OCI-LY1 (cell line): ENCODE data around the gene SNX5.

Source experiments
- EZH2 ChIP-seq: fragments of 200-600 bp; sonication (generic), shearing (Covaris generic); IDR thresholded peaks from 2 replicates; pipeline ENCODE4 v1.8.0; 2017; ENCODE audit warnings: borderline replicate concordance, mixed run types, mild to moderate bottlenecking, antibody characterized with exemption, low read length, moderate library complexity, mixed read lengths
- TF ChIP-seq, protein P1 (sequence below): fragments of 200-600 bp; sonication (generic), shearing (Covaris generic); IDR thresholded peaks from 2 replicates; pipeline ENCODE4 v1.5.1; 2017; ENCODE audit warnings: mild to moderate bottlenecking, antibody characterized with exemption, low read length, moderate library complexity, mixed read lengths

DNA sequence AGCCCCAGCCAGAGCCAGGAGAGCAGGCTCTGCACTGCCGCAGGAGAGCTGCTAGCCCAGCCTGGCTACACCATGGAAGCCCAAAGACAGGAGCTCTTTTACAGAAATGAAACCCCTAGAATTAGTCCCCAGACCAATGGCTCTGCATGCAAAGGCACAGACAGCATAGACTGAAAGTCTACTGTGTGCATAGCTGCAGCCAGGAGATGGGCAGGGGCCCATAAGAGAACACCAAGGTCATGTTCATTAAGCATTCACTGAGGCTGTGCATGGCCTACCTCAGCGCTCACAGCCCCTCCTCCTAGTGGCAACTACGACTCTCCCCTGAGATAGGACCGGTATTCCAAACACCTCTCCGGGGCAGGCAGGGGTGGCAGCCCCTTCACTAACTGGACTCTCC is 34.9 kb downstream of the SNX5 start:
- TF ChIP-seq, protein P1, sequence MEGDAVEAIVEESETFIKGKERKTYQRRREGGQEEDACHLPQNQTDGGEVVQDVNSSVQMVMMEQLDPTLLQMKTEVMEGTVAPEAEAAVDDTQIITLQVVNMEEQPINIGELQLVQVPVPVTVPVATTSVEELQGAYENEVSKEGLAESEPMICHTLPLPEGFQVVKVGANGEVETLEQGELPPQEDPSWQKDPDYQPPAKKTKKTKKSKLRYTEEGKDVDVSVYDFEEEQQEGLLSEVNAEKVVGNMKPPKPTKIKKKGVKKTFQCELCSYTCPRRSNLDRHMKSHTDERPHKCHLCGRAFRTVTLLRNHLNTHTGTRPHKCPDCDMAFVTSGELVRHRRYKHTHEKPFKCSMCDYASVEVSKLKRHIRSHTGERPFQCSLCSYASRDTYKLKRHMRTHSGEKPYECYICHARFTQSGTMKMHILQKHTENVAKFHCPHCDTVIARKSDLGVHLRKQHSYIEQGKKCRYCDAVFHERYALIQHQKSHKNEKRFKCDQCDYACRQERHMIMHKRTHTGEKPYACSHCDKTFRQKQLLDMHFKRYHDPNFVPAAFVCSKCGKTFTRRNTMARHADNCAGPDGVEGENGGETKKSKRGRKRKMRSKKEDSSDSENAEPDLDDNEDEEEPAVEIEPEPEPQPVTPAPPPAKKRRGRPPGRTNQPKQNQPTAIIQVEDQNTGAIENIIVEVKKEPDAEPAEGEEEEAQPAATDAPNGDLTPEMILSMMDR: no peak
- no peak for TF ChIP-seq EZH2
